LHCN-M2 (cell line): ENCODE results near the gene CDSN. TPM values are rescaled to one million over a fixed set of nuclear protein-coding genes. Genes with fewer than 3 reads are reported as not detected.

ENCODE experiments used
- DNase-seq: peaks from one replicate; pipeline ENCODE4 v3.0.0-alpha.2; 2012; ENCODE audit warnings: low read depth
- total RNA-seq: library from RNA; depleted of rRNA; stranded (reverse); fragments of >200 nt; gene quantifications from 2 replicates; pipeline ENCODE4 v1.2.3, GENCODE V29; 2014

Gene CDSN
- total RNA-seq, 1 experiment from 2014 or later = not detected

GRCh38 chr6:31144970-31145340, 24.7 kb upstream of the CDSN start:
- DNase-seq = no peak

- DNase-seq = no peak
These were observed 24.2 kb upstream of the CDSN start for GRCh38 chr6:31144296-31144969.

DNA sequence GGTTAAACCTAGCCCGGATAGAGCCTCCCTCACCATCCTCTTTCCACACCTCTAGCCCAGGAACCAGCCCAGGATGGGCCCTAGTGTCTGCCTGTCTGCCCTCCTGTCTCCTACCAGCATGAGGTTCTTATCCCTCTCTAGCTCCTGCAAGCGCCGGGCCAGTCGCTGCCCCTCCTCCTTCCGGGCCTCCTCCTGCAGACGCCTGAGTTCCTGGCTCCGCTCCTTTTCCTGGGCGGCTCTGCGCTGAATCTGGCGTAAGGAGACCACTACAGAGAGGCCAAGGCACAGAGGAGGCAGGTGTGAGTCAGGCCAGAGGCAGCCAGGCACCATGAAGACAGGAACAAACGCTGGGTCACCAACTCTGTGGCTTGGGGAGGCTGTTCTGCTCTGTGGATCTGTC, 22.9 kb upstream of the CDSN start:
- peak; percentile 33 for DNase-seq

GRCh38 chr6:31142361-31142761, 22.1 kb upstream of the CDSN start:
- DNase-seq = no peak

DNA sequence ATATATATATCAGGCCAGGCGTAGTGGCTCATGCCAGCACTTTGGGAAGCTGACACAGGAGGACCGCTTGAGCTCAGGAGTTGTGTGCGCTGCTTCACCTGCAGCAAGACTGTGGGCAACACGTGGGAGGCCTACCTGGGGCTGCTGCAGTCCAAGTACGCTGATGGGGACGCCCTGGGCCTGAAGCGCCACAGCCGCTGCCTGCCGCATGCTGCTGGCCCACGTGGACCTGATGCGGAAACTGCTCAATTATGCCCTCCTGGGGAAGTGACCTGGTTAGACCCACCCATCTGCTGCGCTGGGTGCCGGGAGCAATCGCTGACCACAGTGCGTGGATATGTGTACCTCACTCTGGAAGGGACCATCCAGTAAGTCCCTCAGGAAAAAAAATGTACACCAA, 20.4 kb upstream of the CDSN start:
- no peak for DNase-seq

GRCh38 chr6:31139599-31139998, 19.4 kb upstream of the CDSN start:
- DNase-seq = no peak

GRCh38 chr6:31138982-31139381, 18.7 kb upstream of the CDSN start, which contains the start of gene PSORS1C2:
Gene PSORS1C2, minus strand, starts transcription at chr6:31139066. Its CDS starts 40 bp downstream, at chr6:31139026.
- no peak for DNase-seq

- DNase-seq = no peak
These were observed 15.5 kb upstream of the CDSN start for GRCh38 chr6:31135710-31136109.

DNA sequence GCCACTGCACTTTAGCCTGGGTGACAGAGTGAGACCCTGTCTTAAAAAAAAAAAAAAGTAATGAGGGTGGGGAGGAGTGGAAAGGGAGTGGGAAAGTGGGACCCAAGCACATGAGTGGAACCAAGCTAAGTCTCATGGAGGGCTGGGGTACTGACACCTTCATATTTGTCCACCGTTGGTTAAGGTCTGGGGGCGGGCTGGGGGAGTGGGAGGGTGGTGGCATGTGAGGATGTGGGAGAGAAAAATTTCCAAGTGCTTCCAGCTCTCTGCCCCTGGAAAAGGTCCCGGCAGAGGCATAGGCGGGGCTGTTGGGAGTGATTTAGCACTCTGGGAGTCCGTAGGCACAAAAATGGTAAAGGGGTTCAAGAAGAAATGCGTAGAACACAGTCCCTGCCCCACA, 12.6 kb upstream of the CDSN start:
- DNase-seq = no peak

DNA sequence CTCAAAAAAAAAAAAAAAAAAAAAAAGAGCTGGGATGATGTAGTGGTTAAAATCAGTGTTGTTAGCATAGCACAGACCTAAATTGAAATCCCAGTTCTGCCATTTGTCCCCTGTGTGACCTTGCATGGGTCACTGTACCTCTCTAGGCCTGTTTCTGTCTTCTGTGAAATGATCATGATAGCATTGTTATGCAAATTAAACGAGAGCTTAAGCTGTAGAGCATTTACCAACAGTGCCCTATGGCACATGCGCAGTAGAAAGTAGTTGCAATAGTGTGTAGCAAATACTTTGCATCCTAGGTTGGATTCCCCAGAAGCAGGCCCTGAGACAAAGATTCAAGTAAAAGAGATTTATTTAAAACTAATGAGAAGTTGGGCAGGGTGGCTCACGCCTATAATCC, 11.3 kb upstream of the CDSN start:
- DNase-seq = no peak

DNA sequence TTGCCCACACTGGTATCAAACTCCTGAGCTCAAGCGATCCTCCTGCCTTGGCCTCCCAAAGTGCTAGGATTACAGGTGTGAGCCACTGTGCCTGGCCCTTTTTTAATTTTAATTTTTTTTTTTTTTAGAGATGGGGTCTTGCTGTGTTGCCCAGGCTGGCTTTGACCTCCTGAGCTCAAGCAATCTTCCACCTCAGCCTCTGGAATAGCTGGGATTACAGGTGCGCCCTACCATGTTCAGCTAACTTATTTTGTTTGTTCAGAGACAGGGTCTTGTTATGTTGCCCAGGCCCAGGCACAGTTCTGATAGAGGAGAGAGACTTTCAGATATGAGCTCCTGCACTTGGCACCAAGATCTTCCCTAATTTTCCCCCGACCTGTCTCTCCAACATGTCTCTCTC, 10.5 kb upstream of the CDSN start:
- DNase-seq = no peak

DNA sequence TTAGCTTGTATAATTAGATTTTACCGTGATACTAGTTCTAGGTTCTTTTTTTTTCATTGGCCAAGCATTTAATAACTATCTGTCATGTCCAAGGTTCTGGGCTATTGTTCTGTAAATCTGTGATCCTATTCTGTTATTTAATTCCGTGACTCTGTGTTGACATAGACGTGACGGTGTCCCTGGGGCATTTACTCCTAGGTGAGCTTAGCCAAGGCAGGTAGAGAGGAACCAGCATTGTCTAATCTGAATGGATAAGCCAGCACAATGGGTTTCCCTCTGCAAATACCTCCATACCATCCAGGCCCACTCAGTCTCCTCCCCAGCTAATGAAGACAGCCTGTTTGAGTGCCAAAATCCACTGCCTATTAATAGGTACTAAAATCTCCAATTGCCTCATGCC, 8.9 kb upstream of the CDSN start:
- no peak for DNase-seq

DNA sequence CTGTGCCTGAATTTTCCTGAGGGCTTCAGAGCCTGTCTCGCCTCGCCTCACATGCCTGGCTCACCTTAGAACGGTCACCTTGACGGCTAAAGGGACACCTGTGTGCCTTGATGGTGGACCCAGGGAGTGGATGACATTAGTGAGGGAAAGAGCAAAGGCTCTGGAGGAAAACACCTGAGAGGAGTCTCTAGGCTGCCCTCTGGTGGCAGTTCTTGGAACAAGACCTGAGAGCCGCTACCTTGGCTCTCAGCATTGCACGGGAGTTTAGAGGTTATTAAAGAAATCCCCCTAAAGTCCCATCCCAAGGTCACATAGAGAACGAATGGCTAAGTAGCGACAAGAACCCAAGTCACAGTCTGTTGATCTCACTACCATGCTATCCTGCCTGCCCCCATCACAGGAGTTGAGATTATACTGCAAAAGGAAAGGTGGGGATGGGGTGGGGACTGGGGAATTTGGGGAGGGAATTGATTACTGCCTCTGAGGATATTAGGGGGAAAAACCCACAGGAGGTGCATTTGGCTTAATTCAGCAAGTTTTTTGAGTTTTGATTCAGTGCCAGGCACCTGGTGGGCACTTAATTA, 7.9 kb upstream of the CDSN start:
- DNase-seq = peak; percentile 20

DNA sequence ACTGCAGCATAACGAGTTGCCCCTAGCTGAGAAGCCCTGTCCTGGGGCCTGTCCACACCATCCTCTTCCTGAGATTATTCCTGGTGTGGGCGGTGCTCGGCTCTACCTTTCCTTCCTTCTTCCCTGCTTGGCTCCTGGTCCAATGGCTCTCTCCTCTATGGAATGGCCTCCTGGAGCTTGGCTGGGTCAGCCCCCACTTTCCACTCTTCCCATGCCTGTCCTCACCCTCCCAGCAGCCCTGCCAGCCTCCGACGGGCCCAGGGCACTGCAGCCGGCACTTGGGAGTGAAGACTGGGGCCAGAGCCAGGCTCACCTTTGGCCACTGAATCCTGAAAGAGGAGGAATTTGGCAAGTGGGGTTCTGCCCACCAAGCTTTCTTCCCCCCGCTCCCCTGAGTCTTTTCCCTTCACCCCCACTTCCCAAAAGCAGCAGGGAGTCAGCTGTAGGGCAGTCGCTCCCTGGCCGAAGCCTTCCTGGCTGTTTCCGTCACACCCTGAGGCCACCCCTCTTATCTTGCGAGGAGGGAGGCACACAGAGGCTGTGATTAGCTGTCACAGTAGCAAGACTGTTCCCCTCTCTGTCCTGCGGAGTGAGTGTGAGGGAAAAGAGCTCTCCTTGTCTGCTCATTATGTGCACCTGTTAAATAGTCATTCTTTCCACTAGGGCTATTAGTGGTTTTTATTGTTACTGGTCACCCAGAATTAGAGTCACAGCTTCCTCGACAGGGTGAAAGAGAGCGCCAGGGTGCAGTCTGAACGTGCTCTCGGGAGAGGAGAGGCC, 6.3 kb upstream of the CDSN start:
- DNase-seq = no peak

- DNase-seq = peak; percentile 76
These were observed 5.5 kb upstream of the CDSN start for GRCh38 chr6:31125586-31126363.

DNA sequence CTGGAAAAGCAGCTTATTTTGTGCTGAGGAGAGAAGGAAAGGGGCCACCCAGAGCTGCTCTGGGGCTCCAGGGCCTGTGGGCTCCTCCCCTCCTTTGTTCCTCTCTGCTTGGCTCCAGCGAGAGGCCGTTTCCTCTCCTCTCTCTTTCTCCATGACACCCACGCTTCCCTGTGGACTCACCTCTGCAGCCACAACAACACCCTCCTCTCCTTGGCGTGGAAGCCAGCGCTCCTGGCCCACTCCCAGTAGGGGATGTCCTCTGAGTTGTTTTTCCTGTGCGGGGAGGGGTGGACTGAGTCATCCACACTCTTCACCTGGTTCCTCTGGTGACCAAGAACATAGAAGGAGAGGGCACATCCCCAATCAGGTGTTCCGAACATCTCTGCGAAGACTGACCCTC, 4.9 kb upstream of the CDSN start:
- no peak for DNase-seq

GRCh38 chr6:31122791-31123706, 2.8 kb upstream of the CDSN start:
- DNase-seq = peak; percentile 83

GRCh38 chr6:31121131-31121790, 1.0 kb upstream of the CDSN start:
- DNase-seq = no peak

- DNase-seq = no peak
These were observed 2.1 kb downstream of the CDSN start for GRCh38 chr6:31118178-31118577.

- DNase-seq = no peak
These were observed 3.4 kb downstream of the CDSN start for GRCh38 chr6:31116661-31117385.
